H1 (cell line): Measurements from ENCODE around the gene CHMP4A. TPM values are rescaled to one million over a fixed set of nuclear protein-coding genes. Genes with fewer than 3 reads are reported as not detected.
A peak's percentile ranks its signal among the peaks of the same experiment; 100 is the strongest.

Experiments
- ASH2L ChIP-seq: fragments of 200-600, 300-600 bp; sonication (generic); IDR thresholded peaks from one replicate; pipeline ENCODE4 v1.7.1; 2017; ENCODE audit warnings: low read length
- ATF3 ChIP-seq: IDR thresholded peaks from 2 replicates; pipeline ENCODE4 v1.6.1; 2011; ENCODE audit warnings: low read depth, mild to moderate bottlenecking, low read length; ENCODE audit not compliant: insufficient read depth
- BCL11A ChIP-seq, 2 experiments: IDR thresholded peaks; one replicate each; pipeline ENCODE4 v1.6.1; 2011; ENCODE audit warnings: low read depth in 2 of 2, low read length in 2 of 2, mild to moderate bottlenecking in 2 of 2
- CBX5 ChIP-seq: fragments of 300-800, 300-1000 bp; sonication (generic); IDR thresholded peaks from 2 replicates; pipeline ENCODE4 v1.7.1; 2016; ENCODE audit warnings: antibody characterized with exemption, low read length, low read depth
- CBX8 ChIP-seq: fragments of 300-800, 300-1000 bp; sonication (generic); IDR thresholded peaks from 2 replicates; pipeline ENCODE4 v1.7.1; 2016; ENCODE audit warnings: low read depth, low read length, borderline replicate concordance
- CEBPB ChIP-seq: IDR thresholded peaks from 2 replicates; pipeline ENCODE4 v1.6.1; 2012; ENCODE audit warnings: low read depth, low read length
- CHD1 ChIP-seq: IDR thresholded peaks from 2 replicates; pipeline ENCODE4 v1.6.1; 2012; ENCODE audit warnings: low read depth, low read length, improper control_type of control experiment
- CHD2 ChIP-seq: IDR thresholded peaks from 2 replicates; pipeline ENCODE4 v1.6.1; 2012; ENCODE audit warnings: low read length, improper control_type of control experiment
- CREB1 ChIP-seq: IDR thresholded peaks from 2 replicates; pipeline ENCODE4 v1.6.1; 2012; ENCODE audit warnings: inconsistent platforms
- GABPA ChIP-seq: IDR thresholded peaks from 2 replicates; pipeline ENCODE4 v1.6.1; 2011; ENCODE audit warnings: mild to moderate bottlenecking, low read length, moderate library complexity, borderline replicate concordance; ENCODE audit not compliant: insufficient read depth
- JUN ChIP-seq: IDR thresholded peaks from 2 replicates; pipeline ENCODE4 v1.6.1; 2011; ENCODE audit warnings: low read depth, mild to moderate bottlenecking, improper control_type of control experiment, low read length
- JUND ChIP-seq: IDR thresholded peaks from 2 replicates; pipeline ENCODE4 v1.6.1; 2011; ENCODE audit warnings: mild to moderate bottlenecking, improper control_type of control experiment, low read length
- KDM1A ChIP-seq: fragments of 200-600, 300-600 bp; sonication (generic); IDR thresholded peaks from 2 replicates; pipeline ENCODE4 v1.7.1; 2016; ENCODE audit warnings: mild to moderate bottlenecking, low read length, borderline replicate concordance
- KDM4A ChIP-seq: IDR thresholded peaks from one replicate; pipeline ENCODE4 v1.7.1; 2012; ENCODE audit warnings: low read depth, mild to moderate bottlenecking, moderate library complexity, low read length, inconsistent platforms; ENCODE audit not compliant: severe bottlenecking
- NANOG ChIP-seq: IDR thresholded peaks from 2 replicates; pipeline ENCODE4 v1.6.1; 2011; ENCODE audit warnings: low read length, low read depth, mild to moderate bottlenecking, inconsistent platforms; ENCODE audit not compliant: insufficient read depth, poor library complexity, severe bottlenecking
- PHF8 ChIP-seq: fragments of 200-600 bp; sonication (generic); conservative IDR thresholded peaks from 2 replicates; pipeline ENCODE4 v1.7.1; 2012; ENCODE audit warnings: low read depth, mild to moderate bottlenecking, inconsistent platforms, low read length, moderate library complexity
- RFX5 ChIP-seq: IDR thresholded peaks from 2 replicates; pipeline ENCODE4 v1.6.1; 2011; ENCODE audit warnings: low read depth, low read length, improper control_type of control experiment, borderline replicate concordance
- RNF2 ChIP-seq: fragments of 200-900, 300-1000 bp; sonication (generic); IDR thresholded peaks from 2 replicates; pipeline ENCODE4 v1.7.1; 2016; ENCODE audit warnings: borderline replicate concordance, low read depth, mild to moderate bottlenecking, antibody characterized with exemption, low read length; ENCODE audit not compliant: poor library complexity, severe bottlenecking; ENCODE audit errors: missing control alignments
- SP1 ChIP-seq: IDR thresholded peaks from 2 replicates; pipeline ENCODE4 v1.6.1; 2011; ENCODE audit warnings: low read depth, low read length
- SP2 ChIP-seq: IDR thresholded peaks from 2 replicates; pipeline ENCODE4 v1.6.1; 2012; ENCODE audit warnings: mild to moderate bottlenecking, low read length, inconsistent platforms
- SRF ChIP-seq: IDR thresholded peaks from 2 replicates; pipeline ENCODE4 v1.6.1; 2011; ENCODE audit warnings: mild to moderate bottlenecking, low read depth, low read length, moderate library complexity
- TAF7 ChIP-seq: optimal IDR thresholded peaks from 2 replicates; pipeline ENCODE3; 2011; ENCODE audit warnings: low read depth, mild to moderate bottlenecking, inconsistent platforms, low read length, moderate library complexity, borderline replicate concordance
- TBP ChIP-seq: IDR thresholded peaks from 2 replicates; pipeline ENCODE4 v1.6.1; 2011; ENCODE audit warnings: low read depth, low read length, improper control_type of control experiment
- TCF12 ChIP-seq: IDR thresholded peaks from 2 replicates; pipeline ENCODE4 v1.6.1; 2011; ENCODE audit warnings: low read depth, mild to moderate bottlenecking, low read length
- polyA plus RNA-seq, 7 experiments: library from polyadenylated mRNA; depleted of rRNA in 3 of 7; stranded (reverse) in 5 of 7; unstranded in 2 of 7; fragments of >200 nt in 5 of 7; fragments of 200-250 nt in 2 of 7; gene quantifications; 1 replicate in 5 of 7; 2 replicates in 1 of 7; 4 replicates in 1 of 7; pipeline versions ENCODE4 v1.2.1 to v1.2.3, GENCODE V29; 2011 to 2013; ENCODE audit warnings: missing spikeins in 2 of 7, mixed read lengths in 2 of 7
- total RNA-seq: library from RNA; stranded (reverse); fragmentation: NEBNext Ultra II Directional; extraction: Animal tissue kit (Norgen Biotek cat#: 25700); gene quantifications from 2 replicates; pipeline ENCODE4 v1.2.1, GENCODE V29; 2021

CHMP4A gene
- total and polyA plus RNA-seq, 2 of the 8 experiments (the other 6 are each of a cell fraction or from before 2014, with no cell fraction given), result 32.9 to 37.6 TPM

DNA sequence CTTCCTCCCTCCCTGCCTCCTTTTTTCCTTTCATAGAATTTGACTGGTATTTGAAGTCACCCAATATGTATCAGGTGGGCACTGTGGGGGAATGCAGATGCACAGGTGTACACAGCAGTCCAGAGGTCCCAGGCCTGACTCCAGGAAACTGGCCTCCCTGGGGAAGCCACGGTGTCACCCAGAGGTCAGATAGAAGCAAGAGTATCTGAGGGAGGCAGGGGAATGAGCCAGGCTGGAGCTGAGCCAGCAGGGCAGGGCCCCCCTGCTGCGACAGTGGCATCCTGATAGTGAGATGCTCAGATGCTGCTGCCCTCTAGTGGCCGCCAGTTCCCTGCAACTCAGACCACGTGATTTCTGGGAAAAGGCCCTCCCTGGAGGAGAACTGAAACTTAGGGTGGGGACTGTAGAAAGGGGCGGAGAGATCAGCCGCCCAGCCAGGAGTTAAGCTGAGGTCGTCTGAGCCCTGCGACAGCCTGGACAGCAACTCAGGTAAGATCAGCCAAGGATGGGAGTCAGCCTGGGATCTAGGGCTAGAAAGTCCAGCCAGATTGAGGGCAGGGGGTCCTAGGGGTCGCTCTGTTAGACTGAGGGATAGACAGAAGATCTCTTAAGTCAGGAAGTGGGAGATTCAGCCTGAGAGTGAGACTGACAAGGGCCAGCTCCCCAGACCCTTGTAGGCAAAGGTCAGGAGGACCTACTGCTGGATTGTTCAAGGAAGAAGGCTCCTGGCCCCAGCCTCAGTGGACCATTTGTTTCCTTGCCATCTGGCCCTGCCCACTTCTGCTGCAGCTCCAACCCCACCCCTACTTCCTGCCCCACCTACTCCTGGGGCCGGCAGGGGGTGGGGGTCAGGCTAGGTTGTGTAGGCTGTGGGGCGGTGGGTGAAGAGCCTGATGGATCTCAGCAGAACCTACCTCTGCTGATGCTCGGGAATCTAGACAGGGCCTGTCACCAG is 52.2 kb downstream of the CHMP4A start, which contains the start of gene IRF9 (continued):
- TF ChIP-seq ASH2L, result no peak
- TF ChIP-seq CEBPB, result no peak
- peak; percentile 44; the same call in 1 of the 2 replicates for TF ChIP-seq JUND
- TF ChIP-seq SP2, result no peak
- peak; percentile 61; the same call in 1 of the 2 replicates for TF ChIP-seq TBP
- TF ChIP-seq GABPA, result no peak
- TF ChIP-seq CHD1, result no peak
- TF ChIP-seq ATF3, result peak; percentile 91
- TF ChIP-seq CBX5, result no peak
- no peak for TF ChIP-seq JUN
- TF ChIP-seq KDM4A, result no peak
- TF ChIP-seq RFX5, result no peak
- peak; percentile 44; the same call in 1 of the 2 replicates for TF ChIP-seq SP1
- TF ChIP-seq CBX8, result no peak
- no peak for TF ChIP-seq SRF
- TF ChIP-seq BCL11A (IDR thresholded peaks at IDR 0.05; ENCODE audit: low read depth in 2 of 2, low read length in 2 of 2), result no peak
- TF ChIP-seq PHF8, result no peak
- TF ChIP-seq RNF2, result no peak
- TF ChIP-seq TCF12, result 0 out of 2 replicates have a peak, but pooled peaks have one; percentile 44
- TF ChIP-seq CHD2, result peak; percentile 40; the same call in 1 of the 2 replicates
- no peak for TF ChIP-seq NANOG
- peak; percentile 41 for TF ChIP-seq TAF7
- no peak for TF ChIP-seq KDM1A
- peak; percentile 66 for TF ChIP-seq CREB1
